Ectodermal cell (in vitro differentiated cells): Measurements from ENCODE around the gene SMIM41.
"Not testable (repeated sequence)": the region's sequence is repeated elsewhere in the genome, so short reads cannot be mapped to it uniquely, and the experiment has no call there.

Experiments used
- H3K27ac ChIP-seq: 2 replicates; pipeline ENCODE4 v1.7.0; 2013; ENCODE audit warnings: mild to moderate bottlenecking, low read depth, low read length; ENCODE audit not compliant: insufficient read depth, poor library complexity, severe bottlenecking
- H3K27me3 ChIP-seq: 2 replicates; pipeline ENCODE4 v1.7.0; 2013; ENCODE audit warnings: mild to moderate bottlenecking, low read length; ENCODE audit not compliant: insufficient read depth, control insufficient read depth, poor library complexity, severe bottlenecking
- H3K36me3 ChIP-seq: one replicate; pipeline ENCODE4 v1.7.0; 2013; ENCODE audit warnings: low read length; ENCODE audit not compliant: control insufficient read depth, insufficient read depth
- H3K4me1 ChIP-seq: one replicate; pipeline ENCODE4 v1.7.0; 2013; ENCODE audit warnings: low read length; ENCODE audit not compliant: control insufficient read depth, insufficient read depth
- H3K4me3 ChIP-seq: 2 replicates; pipeline ENCODE4 v1.7.0; 2013; ENCODE audit warnings: low read depth, low read length, control low read depth; ENCODE audit not compliant: insufficient read depth
- H3K9me3 ChIP-seq: 2 replicates; pipeline ENCODE4 v1.7.0; 2013; ENCODE audit warnings: mild to moderate bottlenecking, low read length, moderate library complexity; ENCODE audit not compliant: control insufficient read depth
- WGBS, 2 experiments: methylation state at CpG; one replicate each; pipeline ENCODE4 v1.1.7; 2013; ENCODE audit warnings: missing lambda C conversion rate in 2 of 2; 5-methylcytosine and 5-hydroxymethylcytosine counted together

The SMIM41 gene

GRCh38 chr12:52104431-52105089 lies 25.1 kb downstream of the SMIM41 start:
- H3K4me1 ChIP-seq, H3K36me3 ChIP-seq, H3K4me3 ChIP-seq, H3K27me3 ChIP-seq, H3K9me3 ChIP-seq, H3K27ac ChIP-seq: not testable (repeated sequence)
- WGBS, 2 experiments = 76 to 82% methylated on average over 10 of the region's 10 CpGs

GRCh38 chr12:52116222-52117125 lies 37.0 kb downstream of the SMIM41 start:
- not testable (repeated sequence) for H3K9me3 ChIP-seq

GRCh38 chr12:52117806-52118475 lies 38.4 kb downstream of the SMIM41 start:
- 93% methylated on average over 20 of the region's 20 CpGs for WGBS, 2 experiments
- H3K36me3 ChIP-seq = not testable (repeated sequence)

More at GRCh38 chr12:52116222-52117125, 37.0 kb downstream of the SMIM41 start:
- not testable (repeated sequence) for H3K4me3 ChIP-seq, H3K36me3 ChIP-seq, H3K27ac ChIP-seq, H3K27me3 ChIP-seq, H3K4me1 ChIP-seq
- 66 to 71% methylated on average over 17 to 18 of the region's 18 CpGs for WGBS, 2 experiments

GRCh38 chr12:52119398-52120254 lies 40.1 kb downstream of the SMIM41 start:
- Histone ChIP-seq H3K4me1 (no peaks in the 10 kb centered on the region), H3K36me3 (no peaks in the 10 kb centered on the region), H3K27ac (no peak overlapping the region), H3K4me3 (no peak overlapping the region), H3K27me3 (no peaks in the 10 kb centered on the region), H3K9me3 (no peaks in the 10 kb centered on the region)
- WGBS, 2 experiments = 44 to 51% methylated on average over 23 of the region's 23 CpGs

More at GRCh38 chr12:52117806-52118475, 38.4 kb downstream of the SMIM41 start:
- H3K4me3 ChIP-seq, H3K4me1 ChIP-seq, H3K27me3 ChIP-seq, H3K9me3 ChIP-seq, H3K27ac ChIP-seq: not testable (repeated sequence)

- Histone ChIP-seq H3K27ac (no peak overlapping the region), H3K27me3 (no peaks in the 10 kb centered on the region), H3K36me3 (no peaks in the 10 kb centered on the region), H3K9me3 (no peaks in the 10 kb centered on the region), H3K4me3 (no peak overlapping the region), H3K4me1 (peaks cover 13% of the 10 kb centered on the region)
- 92 to 93% methylated on average over 19 of the region's 19 CpGs for WGBS, 2 experiments
Observed at GRCh38 chr12:52120951-52121823, 41.7 kb downstream of the SMIM41 start.

GRCh38 chr12:52121824-52122539 lies 42.5 kb downstream of the SMIM41 start:
- WGBS, 2 experiments = 21 to 24% methylated on average over 16 to 18 of the region's 18 CpGs
- no peaks in the 10 kb centered on the region for H3K27me3 ChIP-seq
- H3K4me3 ChIP-seq = no peak overlapping the region
- H3K4me1 ChIP-seq = peaks cover 20% of the 10 kb centered on the region
- H3K27ac ChIP-seq = no peak overlapping the region
- H3K9me3 ChIP-seq = no peaks in the 10 kb centered on the region
- H3K36me3 ChIP-seq = no peaks in the 10 kb centered on the region

- Histone ChIP-seq H3K36me3 (no peaks in the 10 kb centered on the region), H3K27me3 (no peaks in the 10 kb centered on the region), H3K27ac (no peak overlapping the region), H3K9me3 (no peaks in the 10 kb centered on the region), H3K4me3 (no peak overlapping the region), H3K4me1 (peaks cover 22% of the 10 kb centered on the region)
- 74 to 84% methylated on average over 4 of the region's 4 CpGs for WGBS, 2 experiments
Observed at GRCh38 chr12:52122540-52122871, 43.0 kb downstream of the SMIM41 start.

GRCh38 chr12:52122904-52123303 lies 43.4 kb downstream of the SMIM41 start:
- Histone ChIP-seq H3K27me3 (no peaks in the 10 kb centered on the region), H3K4me1 (peaks cover 22% of the 10 kb centered on the region), H3K9me3 (no peaks in the 10 kb centered on the region), H3K27ac (no peak overlapping the region), H3K36me3 (no peaks in the 10 kb centered on the region), H3K4me3 (no peak overlapping the region)
- WGBS, 2 experiments = 91 to 93% methylated on average over 7 of the region's 7 CpGs
